D721Med (cell line): ENCODE results near the gene CC2D2A.

Source experiments
- DNase-seq: peaks from one replicate; pipeline ENCODE4 v3.0.0; 2011; ENCODE audit warnings: low spot score; ENCODE audit not compliant: insufficient read length
- FAIRE-seq: peaks from 2 replicates; lab custom pipeline; 2011; peaks lifted over from hg19 to GRCh38; lab: Jason Lieb, UNC
- CTCF ChIP-seq: IDR thresholded peaks from 2 replicates; pipeline ENCODE4 v1.5.1; 2012; ENCODE audit warnings: mild to moderate bottlenecking, control low read depth; ENCODE audit not compliant: insufficient read depth; ENCODE audit errors: missing control alignments

The CC2D2A gene

GRCh38 chr4:15649914-15650545 is 180.3 kb downstream of the CC2D2A start:
- TF ChIP-seq CTCF, result peak; percentile 80
- FAIRE-seq, result peak; percentile 92
- DNase-seq, result no peak
